Activated naive CD8-positive, alpha-beta T cell (primary cell): ENCODE results near the gene DGCR6L.
"Not testable (repeated sequence)": the region's sequence is repeated elsewhere in the genome, so short reads cannot be mapped to it uniquely, and the experiment has no call there.

Source experiments
- H3K27ac Mint-ChIP-seq: one replicate; pipeline ENCODE4 v1.8.0; 2021; ENCODE audit warnings: mixed read lengths
- H3K27me3 Mint-ChIP-seq: one replicate; pipeline ENCODE4 v1.8.0; 2021; ENCODE audit warnings: mixed read lengths
- H3K36me3 Mint-ChIP-seq: one replicate; pipeline ENCODE4 v1.8.0; 2021; ENCODE audit warnings: mixed read lengths
- H3K4me1 Mint-ChIP-seq: one replicate; pipeline ENCODE4 v1.8.0; 2021; ENCODE audit warnings: low read depth, mixed read lengths
- H3K4me3 Mint-ChIP-seq: one replicate; pipeline ENCODE4 v1.8.0; 2021; ENCODE audit warnings: mild to moderate bottlenecking, mixed read lengths
- H3K9me3 Mint-ChIP-seq: one replicate; pipeline ENCODE4 v1.8.0; 2021; ENCODE audit warnings: low read depth, mixed read lengths

Gene DGCR6L

DNA sequence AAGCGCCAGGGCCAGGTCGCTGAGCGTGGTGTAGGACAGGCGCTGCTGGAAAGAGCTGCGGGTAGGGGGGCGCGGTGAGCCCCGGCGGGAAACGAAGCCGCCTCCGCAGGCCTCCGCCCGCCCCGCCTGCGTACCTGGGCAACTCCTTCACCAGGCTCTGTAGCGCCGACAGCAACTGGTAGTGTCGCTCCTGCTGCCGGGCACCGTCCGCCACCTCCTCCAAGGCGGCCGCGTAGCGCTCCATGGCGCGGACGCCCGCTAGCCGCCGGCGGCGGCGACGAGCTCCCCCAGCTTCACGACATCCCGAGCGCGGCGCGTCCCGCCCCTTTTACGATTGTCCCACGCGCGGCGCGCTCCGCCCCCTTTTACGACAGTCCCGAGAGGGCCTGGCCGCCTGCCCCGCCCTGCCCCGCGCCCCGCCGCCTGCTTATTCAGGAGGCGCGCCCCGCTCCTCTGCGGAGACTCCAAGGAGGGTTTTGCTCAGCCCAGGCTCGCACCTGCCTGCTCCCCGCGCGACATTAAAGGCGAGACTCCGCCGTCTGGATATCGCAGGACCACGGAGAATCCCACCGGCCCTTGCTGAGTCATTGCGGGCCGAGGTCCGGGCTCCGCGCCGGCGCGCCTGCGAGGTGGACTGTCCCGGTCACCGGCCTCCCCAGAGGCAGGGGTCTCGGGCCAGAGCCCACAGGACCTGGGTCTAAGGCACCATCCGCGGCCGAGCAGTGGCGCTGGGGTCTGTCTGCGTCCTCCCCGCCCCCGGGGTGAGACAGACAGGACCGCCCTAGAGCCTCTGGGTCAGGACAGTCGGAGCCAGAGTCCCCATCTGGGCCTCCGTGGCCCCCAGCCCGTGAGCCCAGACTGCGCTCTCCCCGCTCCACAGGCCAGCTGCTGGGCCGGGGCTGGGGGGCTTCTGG lies at the start of gene DGCR6L:
Gene DGCR6L (minus strand): TSS at position 316 of the 914 bp plus-strand sequence. CDS start 72 bp downstream, at position 244.
- H3K27me3 Mint-ChIP-seq, result no peaks in the 10 kb centered on the region
- H3K4me1 Mint-ChIP-seq, result peaks cover 56% of the 10 kb centered on the region
- H3K9me3 Mint-ChIP-seq, result no peaks in the 10 kb centered on the region

DNA sequence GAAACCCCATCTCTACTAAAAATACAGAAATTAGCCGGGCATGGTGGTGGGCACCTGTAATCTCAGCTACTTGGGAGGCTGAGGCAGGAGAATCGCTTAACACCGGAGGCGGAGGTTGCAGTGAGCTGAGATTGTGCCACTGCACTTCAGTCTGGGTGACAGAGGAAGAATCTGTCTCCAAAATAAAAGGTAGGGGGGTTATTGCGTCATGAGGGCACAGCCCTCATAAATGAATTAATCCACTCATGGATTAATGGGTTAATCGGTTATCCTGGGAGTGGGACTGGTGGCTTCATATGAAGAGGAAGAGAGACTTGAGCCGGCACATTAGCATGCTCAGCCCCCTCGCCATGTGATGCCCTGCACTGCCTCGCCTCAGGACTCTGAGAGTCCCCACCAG lies 49.0 kb upstream of the DGCR6L start:
- H3K27ac Mint-ChIP-seq, H3K36me3 Mint-ChIP-seq, H3K9me3 Mint-ChIP-seq, H3K27me3 Mint-ChIP-seq, H3K4me3 Mint-ChIP-seq: not testable (repeated sequence)
- peaks cover 10% of the 10 kb centered on the region for H3K4me1 Mint-ChIP-seq

More for the DNA sequence above, at the start of gene DGCR6L:
- Mint-ChIP-seq H3K4me3 (peak within 1 kb of the TSS; percentile 92), H3K27ac (peak within 1 kb of the TSS; percentile 88), H3K36me3 (no peaks in the 10 kb centered on the region)

DNA sequence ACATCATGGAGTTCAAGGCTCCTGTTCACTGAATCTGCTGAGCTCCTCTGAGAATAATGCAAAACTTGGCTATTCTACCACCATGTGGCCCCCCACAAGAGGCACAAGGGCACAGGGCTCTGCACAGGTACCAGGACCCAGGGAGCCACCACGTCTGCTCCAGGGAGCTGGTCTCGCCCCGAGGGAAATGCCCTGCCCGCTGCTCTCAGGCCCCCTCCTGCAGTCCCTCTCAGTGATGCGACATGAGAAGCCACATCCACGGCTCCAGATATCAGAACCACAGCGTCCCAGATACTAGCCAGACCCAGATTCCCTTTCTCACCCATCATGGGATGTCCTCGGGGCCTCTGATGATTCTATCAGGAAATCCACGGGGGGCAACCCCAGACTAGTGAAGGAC lies 47.0 kb upstream of the DGCR6L start:
- not testable (repeated sequence) for H3K27ac Mint-ChIP-seq, H3K9me3 Mint-ChIP-seq, H3K36me3 Mint-ChIP-seq, H3K27me3 Mint-ChIP-seq, H3K4me3 Mint-ChIP-seq
- peaks cover 14% of the 10 kb centered on the region for H3K4me1 Mint-ChIP-seq

DNA sequence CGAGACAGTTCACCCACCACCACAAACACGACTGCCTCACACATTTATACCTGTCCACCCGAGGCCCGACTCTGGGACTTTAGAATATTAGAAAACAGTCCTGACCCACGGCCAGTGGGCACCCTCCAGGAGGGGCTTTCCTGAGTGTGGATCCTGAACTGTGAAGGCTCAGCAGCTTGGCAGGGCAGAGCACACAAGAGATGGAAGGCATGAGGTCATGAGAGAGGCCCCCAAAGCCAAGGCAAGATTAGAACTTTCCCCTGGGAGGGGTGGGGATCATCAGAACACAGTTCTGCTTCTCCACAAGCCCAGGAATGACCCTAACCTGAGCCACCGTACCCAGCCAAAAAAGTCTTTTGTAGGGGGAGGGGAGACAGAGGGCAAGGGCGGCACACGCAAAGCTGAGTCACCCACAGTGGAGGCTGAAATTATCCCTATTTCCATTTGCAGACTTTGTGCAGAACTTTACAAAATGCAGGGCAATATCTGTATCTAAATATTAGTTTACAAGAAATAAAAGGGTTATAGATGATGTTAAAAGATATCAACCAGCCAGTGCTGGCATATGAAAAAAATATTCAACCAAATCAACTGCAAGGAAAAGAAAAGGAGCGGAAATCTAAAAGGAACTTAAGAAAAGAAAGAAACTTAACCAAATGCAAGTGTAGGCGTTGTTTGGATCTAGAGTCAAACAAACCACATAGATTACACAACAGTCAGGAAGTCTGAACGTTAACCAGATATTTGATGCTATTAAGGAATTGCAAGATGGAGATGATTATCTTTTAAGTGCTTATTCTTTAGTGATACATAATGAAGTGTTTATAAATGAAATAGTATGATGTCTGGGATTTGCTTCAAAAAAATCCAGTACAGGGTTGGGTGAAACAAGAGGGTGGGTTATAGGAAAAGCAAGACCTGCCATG lies 44.7 kb upstream of the DGCR6L start:
- H3K36me3 Mint-ChIP-seq, H3K4me3 Mint-ChIP-seq, H3K9me3 Mint-ChIP-seq, H3K27ac Mint-ChIP-seq, H3K27me3 Mint-ChIP-seq: not testable (repeated sequence)
- peaks cover 11% of the 10 kb centered on the region for H3K4me1 Mint-ChIP-seq

DNA sequence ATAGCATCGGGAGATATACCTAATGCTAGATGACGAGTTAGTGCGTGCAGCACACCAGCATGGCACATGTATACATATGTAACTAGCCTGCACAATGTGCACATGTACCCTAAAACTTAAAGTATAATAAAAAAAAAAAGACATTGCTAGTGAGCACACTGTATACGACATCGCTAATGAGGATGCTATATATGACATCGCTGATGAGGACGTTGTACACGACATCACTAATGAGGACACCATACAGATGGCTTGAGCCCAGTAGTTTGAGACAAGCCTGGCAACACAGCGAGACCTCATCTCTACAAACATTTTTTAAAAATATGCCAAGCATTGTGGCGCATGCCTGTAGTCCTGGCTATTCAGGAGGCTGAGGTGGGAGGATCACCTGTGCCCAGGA lies 42.5 kb upstream of the DGCR6L start:
- not testable (repeated sequence) for H3K27ac Mint-ChIP-seq, H3K4me3 Mint-ChIP-seq, H3K9me3 Mint-ChIP-seq

DNA sequence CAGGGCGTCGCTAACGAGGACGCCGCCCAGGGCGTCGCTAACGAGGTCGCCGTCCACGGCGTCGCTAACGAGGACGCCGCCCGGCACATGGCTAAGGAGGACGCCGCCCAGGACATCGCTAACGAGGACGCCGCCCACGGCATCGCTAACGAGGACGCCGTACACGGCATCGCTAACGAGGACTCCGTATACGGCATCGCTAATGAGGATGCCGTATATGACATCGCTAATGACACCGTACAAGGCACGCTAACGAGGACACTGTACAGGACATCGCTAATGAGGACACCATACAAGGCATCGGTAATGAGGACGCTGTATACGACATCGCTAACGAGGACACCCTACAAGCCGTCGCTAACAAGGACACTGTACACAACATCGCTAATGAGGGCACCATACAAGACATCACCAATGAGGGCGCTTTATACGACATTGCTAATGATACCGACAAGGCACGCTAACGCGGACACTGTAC lies 41.9 kb upstream of the DGCR6L start:
- H3K27ac Mint-ChIP-seq, H3K4me3 Mint-ChIP-seq, H3K36me3 Mint-ChIP-seq, H3K27me3 Mint-ChIP-seq, H3K9me3 Mint-ChIP-seq: not testable (repeated sequence)
- peaks cover 11% of the 10 kb centered on the region for H3K4me1 Mint-ChIP-seq

More for the DNA sequence above, 42.5 kb upstream of the DGCR6L start:
- not testable (repeated sequence) for H3K36me3 Mint-ChIP-seq, H3K27me3 Mint-ChIP-seq
- H3K4me1 Mint-ChIP-seq, result peaks cover 11% of the 10 kb centered on the region

DNA sequence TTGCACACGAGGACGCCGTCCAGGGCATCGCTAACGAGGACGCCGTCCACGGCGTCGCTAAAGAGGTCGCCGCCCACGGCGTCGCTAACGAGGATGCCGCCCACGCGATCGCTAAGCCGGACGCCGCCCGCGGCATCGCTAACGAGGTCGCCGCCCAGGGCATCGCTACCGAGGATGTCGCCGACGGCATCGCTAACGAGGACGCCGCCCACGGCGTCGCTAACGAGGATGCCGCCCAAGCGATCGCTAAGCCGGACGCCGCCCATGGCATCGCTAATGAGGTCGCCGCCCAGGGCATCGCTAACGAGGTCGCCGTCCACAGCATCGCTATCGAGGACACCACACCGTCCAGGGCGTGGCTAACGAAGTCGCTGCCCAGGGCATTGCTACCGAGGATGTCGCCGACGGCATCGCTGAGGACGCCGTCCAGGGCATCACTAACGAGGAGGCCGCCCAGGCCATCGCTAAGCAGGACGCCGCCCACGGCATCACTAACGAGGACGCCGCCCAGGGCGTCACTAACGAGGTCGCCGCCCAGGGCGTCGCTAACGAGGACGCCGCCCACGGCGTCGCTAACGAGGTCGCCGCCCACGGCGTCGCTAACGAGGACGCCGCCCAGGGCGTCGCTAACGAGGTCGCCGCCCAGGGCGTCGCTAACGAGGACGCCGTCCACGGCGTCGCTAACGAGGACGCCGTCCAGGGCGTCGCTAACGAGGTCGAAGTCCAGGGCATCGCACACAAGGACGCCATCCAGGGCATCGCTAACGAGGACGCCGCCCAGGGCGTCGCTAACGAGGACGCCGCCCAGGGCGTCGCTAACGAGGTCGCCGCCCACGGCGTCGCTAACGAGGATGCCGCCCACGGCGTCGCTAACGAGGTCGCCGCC lies 41.2 kb upstream of the DGCR6L start:
- not testable (repeated sequence) for H3K27ac Mint-ChIP-seq, H3K36me3 Mint-ChIP-seq, H3K27me3 Mint-ChIP-seq, H3K4me3 Mint-ChIP-seq, H3K9me3 Mint-ChIP-seq
- peaks cover 11% of the 10 kb centered on the region for H3K4me1 Mint-ChIP-seq

DNA sequence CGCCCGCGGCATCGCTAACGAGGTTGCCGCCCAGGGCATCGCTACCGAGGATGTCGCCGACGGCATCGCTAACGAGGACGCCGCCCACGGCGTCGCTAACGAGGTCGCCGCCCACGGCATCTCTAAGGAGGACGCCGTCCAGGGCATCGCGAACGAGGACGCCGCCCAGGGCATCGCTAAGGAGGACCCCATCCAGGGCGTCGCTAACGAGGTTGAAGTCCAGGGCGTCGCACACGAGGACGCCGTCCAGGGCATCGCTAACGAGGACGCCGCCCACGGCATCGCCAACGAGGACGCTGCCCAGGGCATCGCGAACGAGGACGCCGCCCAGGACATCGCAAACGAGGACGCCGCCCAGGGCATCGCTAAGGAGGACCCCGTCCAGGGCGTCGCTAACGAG lies 40.4 kb upstream of the DGCR6L start:
- H3K4me3 Mint-ChIP-seq, H3K27ac Mint-ChIP-seq, H3K9me3 Mint-ChIP-seq, H3K36me3 Mint-ChIP-seq, H3K27me3 Mint-ChIP-seq: not testable (repeated sequence)
- H3K4me1 Mint-ChIP-seq, result peaks cover 11% of the 10 kb centered on the region

DNA sequence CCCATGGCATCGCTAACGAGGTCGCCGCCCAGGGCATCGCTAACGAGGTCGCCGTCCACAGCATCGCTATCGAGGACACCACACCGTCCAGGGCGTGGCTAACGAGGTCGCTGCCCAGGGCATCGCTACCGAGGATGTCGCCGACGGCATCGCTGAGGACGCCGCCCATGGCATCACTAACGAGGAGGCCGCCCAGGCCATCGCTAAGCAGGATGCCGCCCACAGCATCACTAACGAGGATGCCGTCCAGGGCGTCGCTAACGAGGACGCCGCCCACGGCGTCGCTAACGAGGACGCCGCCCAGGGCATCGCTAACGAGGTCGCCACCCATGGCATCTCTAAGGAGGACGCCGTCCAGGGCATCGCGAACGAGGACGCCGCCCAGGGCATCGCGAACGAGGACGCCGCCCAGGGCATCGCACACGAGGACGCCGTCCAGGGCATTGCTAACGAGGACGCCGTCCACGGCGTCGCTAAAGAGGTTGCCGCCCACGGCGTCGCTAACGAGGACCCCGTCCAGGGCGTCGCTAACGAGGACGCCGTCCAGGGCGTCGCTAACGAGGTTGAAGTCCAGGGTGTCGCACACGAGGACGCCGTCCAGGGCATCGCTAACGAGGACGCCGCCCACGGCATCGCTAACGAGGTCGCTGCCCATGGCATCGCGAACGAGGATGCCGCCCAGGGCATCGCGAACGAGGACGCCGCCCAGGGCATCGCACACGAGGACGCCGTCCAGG lies 38.8 kb upstream of the DGCR6L start:
- H3K4me3 Mint-ChIP-seq, H3K27me3 Mint-ChIP-seq, H3K9me3 Mint-ChIP-seq: not testable (repeated sequence)

DNA sequence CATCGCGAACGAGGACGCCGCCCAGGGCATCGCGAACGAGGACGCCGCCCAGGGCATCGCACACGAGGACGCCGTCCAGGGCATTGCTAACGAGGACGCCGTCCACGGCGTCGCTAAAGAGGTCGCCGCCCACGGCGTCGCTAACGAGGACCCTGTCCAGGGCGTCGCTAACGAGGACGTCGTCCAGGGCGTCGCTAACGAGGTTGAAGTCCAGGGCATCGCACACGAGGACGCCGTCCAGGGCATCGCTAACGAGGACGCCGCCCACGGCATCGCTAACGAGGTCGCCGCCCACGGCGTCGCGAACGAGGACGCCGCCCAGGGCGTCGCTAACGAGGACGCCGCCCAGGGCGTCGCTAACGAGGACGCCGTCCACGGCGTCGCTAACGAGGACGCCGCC lies 38.1 kb upstream of the DGCR6L start:
- not testable (repeated sequence) for H3K9me3 Mint-ChIP-seq, H3K27me3 Mint-ChIP-seq, H3K27ac Mint-ChIP-seq, H3K4me3 Mint-ChIP-seq, H3K36me3 Mint-ChIP-seq, H3K4me1 Mint-ChIP-seq

More for the DNA sequence above, 38.8 kb upstream of the DGCR6L start:
- not testable (repeated sequence) for H3K27ac Mint-ChIP-seq, H3K36me3 Mint-ChIP-seq, H3K4me1 Mint-ChIP-seq

DNA sequence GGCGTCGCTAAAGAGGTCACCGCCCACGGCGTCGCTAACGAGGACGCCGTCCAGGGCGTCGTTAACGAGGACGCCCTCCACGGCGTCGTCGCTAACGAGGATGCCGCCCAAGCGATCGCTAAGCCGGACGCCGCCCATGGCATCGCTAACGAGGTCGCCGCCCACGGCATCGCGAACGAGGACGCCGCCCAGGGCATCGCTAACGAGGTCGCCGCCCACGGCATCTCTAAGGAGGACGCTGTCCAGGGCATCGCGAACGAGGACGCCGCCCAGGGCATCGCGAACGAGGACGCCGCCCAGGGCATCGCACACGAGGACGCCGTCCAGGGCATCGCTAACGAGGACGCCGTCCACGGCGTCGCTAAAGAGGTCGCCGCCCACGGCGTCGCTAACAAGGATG lies 37.0 kb upstream of the DGCR6L start:
- H3K27me3 Mint-ChIP-seq, H3K4me1 Mint-ChIP-seq, H3K36me3 Mint-ChIP-seq, H3K9me3 Mint-ChIP-seq, H3K27ac Mint-ChIP-seq, H3K4me3 Mint-ChIP-seq: not testable (repeated sequence)

DNA sequence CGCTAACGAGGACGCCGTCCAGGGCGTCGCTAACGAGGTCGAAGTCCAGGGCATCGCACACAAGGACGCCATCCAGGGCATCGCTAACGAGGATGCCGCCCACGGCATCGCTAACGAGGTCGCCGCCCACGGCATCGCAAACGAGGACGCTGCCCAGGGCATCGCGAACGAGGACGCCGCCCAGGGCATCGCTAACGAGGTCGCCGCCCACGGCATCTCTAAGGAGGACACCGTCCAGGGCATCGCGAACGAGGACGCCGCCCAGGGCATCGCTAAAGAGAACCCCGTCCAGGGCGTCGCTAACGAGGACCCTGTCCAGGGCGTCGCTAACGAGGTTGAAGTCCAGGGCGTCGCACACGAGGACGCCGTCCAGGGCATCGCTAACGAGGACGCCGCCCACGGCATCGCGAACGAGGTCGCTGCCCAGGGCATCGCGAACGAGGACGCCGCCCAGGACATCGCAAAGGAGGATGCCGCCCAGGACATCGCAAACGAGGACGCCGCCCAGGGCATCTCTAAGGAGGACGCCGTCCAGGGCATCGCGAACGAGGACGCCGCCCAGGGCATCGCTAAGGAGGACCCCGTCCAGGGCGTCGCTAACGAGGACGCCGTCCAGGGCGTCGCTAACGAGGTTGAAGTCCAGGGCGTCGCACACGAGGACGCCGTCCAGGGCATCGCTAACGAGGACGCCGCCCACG lies 36.2 kb upstream of the DGCR6L start:
- not testable (repeated sequence) for H3K27me3 Mint-ChIP-seq, H3K4me1 Mint-ChIP-seq, H3K27ac Mint-ChIP-seq, H3K4me3 Mint-ChIP-seq, H3K36me3 Mint-ChIP-seq, H3K9me3 Mint-ChIP-seq

DNA sequence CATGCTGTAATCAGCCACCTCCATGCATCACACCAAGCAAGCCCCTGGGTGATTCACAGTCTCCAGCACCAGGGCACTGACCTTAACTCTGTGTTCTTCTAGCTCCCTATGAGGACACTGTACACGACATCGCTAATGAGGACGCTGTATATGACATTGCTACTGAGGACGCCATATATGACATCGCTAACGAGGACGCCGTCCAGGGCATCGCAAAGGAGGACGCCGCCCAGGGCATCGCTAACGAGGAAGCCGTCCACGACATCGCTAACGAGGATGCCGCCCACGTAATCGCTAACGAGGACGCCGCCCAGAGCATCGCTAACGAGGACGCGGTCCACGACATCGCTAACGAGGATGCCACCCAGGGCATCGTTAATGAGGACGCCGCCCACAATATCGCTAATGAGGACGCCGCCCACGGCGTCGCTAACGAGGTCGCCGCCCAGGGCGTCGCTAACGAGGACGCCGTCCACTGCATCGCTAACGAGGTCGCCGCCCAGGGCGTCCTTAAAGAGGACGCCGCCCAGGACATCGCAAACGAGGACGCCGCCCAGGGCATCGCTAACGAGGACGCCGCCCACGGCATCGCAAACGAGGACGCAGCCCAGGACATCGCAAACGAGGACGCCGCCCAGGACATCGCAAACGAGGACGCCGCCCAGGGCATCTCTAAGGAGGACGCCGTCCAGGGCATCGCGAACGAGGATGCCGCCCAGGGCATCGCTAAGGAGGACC lies 34.5 kb upstream of the DGCR6L start:
- no peak overlapping the region for H3K4me3 Mint-ChIP-seq
- no peaks in the 10 kb centered on the region for H3K4me1 Mint-ChIP-seq
- no peaks in the 10 kb centered on the region for H3K9me3 Mint-ChIP-seq
- no peaks in the 10 kb centered on the region for H3K27me3 Mint-ChIP-seq
- no peak overlapping the region for H3K27ac Mint-ChIP-seq
- no peaks in the 10 kb centered on the region for H3K36me3 Mint-ChIP-seq
